SK-N-SH (cell line): ENCODE results near the gene PNPLA5.

Experiments
- EP300 ChIP-seq, 2 experiments: IDR thresholded peaks; 2 replicates each; pipeline versions ENCODE4 v1.4.0 to v1.6.1; 2012; ENCODE audit warnings: borderline replicate concordance in 1 of 2, low read depth in 1 of 2, low read length in 1 of 2
- EZH2phosphoT487 ChIP-seq: fragments of 200-600 bp; sonication (generic); IDR thresholded peaks from 2 replicates; pipeline ENCODE4 v1.6.1; 2017; ENCODE audit warnings: low read depth, mixed run types, mild to moderate bottlenecking, antibody characterized with exemption, moderate library complexity, borderline replicate concordance
- FOXM1 ChIP-seq: IDR thresholded peaks from 2 replicates; pipeline ENCODE4 v1.4.0; 2012; ENCODE audit warnings: low read depth, mild to moderate bottlenecking
- GABPA ChIP-seq: IDR thresholded peaks from 2 replicates; pipeline ENCODE4 v1.4.0; 2012; ENCODE audit warnings: low read depth, mild to moderate bottlenecking
- MEF2A ChIP-seq: IDR thresholded peaks from 2 replicates; pipeline ENCODE4 v1.4.0; 2012; ENCODE audit warnings: low read depth, borderline replicate concordance
- NRF1 ChIP-seq: IDR thresholded peaks from 2 replicates; pipeline ENCODE4 v1.6.1; 2012; ENCODE audit warnings: low read depth, mild to moderate bottlenecking, low read length
- POLR2AphosphoS5 ChIP-seq: IDR thresholded peaks from 2 replicates; pipeline ENCODE4 v1.6.1; 2012; ENCODE audit warnings: low read depth, low read length
- RAD21 ChIP-seq: IDR thresholded peaks from 2 replicates; pipeline ENCODE4 v1.6.1; 2012; ENCODE audit warnings: mild to moderate bottlenecking, low read length
- RFX5 ChIP-seq: IDR thresholded peaks from 2 replicates; pipeline ENCODE4 v1.6.1; 2012; ENCODE audit warnings: mild to moderate bottlenecking, improper control_type of control experiment, low read length
- SIN3A ChIP-seq: IDR thresholded peaks from 2 replicates; pipeline ENCODE4 v1.6.1; 2012; ENCODE audit warnings: low read depth, mild to moderate bottlenecking, low read length, moderate library complexity, borderline replicate concordance
- TAF1 ChIP-seq: IDR thresholded peaks from 2 replicates; pipeline ENCODE4 v1.6.1; 2012; ENCODE audit warnings: low read depth, mild to moderate bottlenecking, low read length, moderate library complexity, borderline replicate concordance
- YY1 ChIP-seq: IDR thresholded peaks from 2 replicates; pipeline ENCODE4 v1.4.0; 2012; ENCODE audit warnings: low read depth, mild to moderate bottlenecking
- TF ChIP-seq, protein P1 (sequence below): fragments of 200-600 bp; sonication (generic); IDR thresholded peaks from 2 replicates; pipeline ENCODE4 v1.6.1; 2017; ENCODE audit warnings: antibody characterized with exemption, mild to moderate bottlenecking, moderate library complexity
- TF ChIP-seq, protein P2 (sequence below): IDR thresholded peaks from 2 replicates; pipeline ENCODE4; 2012

DNA sequence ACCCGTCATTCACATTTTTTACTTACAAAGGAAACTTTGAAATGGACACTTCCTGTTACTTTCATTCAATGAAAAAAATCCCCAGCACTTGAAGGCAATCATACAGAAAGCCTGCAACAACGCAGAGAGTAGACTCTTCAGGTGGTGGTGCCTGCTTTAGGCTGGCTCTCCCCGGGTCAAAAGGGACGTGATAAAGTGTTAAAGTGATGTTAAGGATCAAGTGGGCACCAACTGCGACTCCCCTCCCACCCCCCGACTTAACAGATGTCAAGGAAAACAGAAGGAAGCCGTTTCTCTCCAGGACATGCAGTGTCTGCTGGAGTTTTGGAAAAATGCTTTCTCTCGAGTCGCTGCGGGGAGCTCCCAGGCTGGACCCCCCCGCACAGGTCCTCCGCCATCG, 31.4 kb upstream of the PNPLA5 start:
- TF ChIP-seq RAD21, result no peak
- no peak for TF ChIP-seq FOXM1
- TF ChIP-seq SIN3A, result no peak
- no peak for TF ChIP-seq YY1
- TF ChIP-seq, protein P1, sequence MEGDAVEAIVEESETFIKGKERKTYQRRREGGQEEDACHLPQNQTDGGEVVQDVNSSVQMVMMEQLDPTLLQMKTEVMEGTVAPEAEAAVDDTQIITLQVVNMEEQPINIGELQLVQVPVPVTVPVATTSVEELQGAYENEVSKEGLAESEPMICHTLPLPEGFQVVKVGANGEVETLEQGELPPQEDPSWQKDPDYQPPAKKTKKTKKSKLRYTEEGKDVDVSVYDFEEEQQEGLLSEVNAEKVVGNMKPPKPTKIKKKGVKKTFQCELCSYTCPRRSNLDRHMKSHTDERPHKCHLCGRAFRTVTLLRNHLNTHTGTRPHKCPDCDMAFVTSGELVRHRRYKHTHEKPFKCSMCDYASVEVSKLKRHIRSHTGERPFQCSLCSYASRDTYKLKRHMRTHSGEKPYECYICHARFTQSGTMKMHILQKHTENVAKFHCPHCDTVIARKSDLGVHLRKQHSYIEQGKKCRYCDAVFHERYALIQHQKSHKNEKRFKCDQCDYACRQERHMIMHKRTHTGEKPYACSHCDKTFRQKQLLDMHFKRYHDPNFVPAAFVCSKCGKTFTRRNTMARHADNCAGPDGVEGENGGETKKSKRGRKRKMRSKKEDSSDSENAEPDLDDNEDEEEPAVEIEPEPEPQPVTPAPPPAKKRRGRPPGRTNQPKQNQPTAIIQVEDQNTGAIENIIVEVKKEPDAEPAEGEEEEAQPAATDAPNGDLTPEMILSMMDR, result no peak
- TF ChIP-seq POLR2AphosphoS5, result no peak
- TF ChIP-seq TAF1, result no peak
- no peak for TF ChIP-seq NRF1
- TF ChIP-seq EP300 (IDR thresholded peaks at IDR 0.05; ENCODE audit: borderline replicate concordance in 1 of 2, low read depth in 1 of 2, low read length in 1 of 2), result no peak
- no peak for TF ChIP-seq RFX5
- TF ChIP-seq EZH2phosphoT487, result no peak
- TF ChIP-seq GABPA, result no peak
- TF ChIP-seq, protein P2, sequence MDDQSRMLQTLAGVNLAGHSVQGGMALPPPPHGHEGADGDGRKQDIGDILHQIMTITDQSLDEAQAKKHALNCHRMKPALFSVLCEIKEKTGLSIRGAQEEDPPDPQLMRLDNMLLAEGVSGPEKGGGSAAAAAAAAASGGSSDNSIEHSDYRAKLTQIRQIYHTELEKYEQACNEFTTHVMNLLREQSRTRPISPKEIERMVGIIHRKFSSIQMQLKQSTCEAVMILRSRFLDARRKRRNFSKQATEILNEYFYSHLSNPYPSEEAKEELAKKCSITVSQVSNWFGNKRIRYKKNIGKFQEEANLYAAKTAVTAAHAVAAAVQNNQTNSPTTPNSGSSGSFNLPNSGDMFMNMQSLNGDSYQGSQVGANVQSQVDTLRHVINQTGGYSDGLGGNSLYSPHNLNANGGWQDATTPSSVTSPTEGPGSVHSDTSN, result no peak
- TF ChIP-seq MEF2A, result no peak
